Fibroblast of skin of abdomen (primary cell): ENCODE measurements around the gene NDUFS6.
"Not testable (repeated sequence)": the region's sequence is repeated elsewhere in the genome, so short reads cannot be mapped to it uniquely, and the experiment has no call there.

Source experiments
- DNase-seq: peaks from one replicate; pipeline ENCODE4 v3.0.0-alpha.2; 2013

Gene NDUFS6

GRCh38 chr5:1835431-1835830 lies 34.2 kb downstream of the NDUFS6 start:
- DNase-seq = no peak

DNA sequence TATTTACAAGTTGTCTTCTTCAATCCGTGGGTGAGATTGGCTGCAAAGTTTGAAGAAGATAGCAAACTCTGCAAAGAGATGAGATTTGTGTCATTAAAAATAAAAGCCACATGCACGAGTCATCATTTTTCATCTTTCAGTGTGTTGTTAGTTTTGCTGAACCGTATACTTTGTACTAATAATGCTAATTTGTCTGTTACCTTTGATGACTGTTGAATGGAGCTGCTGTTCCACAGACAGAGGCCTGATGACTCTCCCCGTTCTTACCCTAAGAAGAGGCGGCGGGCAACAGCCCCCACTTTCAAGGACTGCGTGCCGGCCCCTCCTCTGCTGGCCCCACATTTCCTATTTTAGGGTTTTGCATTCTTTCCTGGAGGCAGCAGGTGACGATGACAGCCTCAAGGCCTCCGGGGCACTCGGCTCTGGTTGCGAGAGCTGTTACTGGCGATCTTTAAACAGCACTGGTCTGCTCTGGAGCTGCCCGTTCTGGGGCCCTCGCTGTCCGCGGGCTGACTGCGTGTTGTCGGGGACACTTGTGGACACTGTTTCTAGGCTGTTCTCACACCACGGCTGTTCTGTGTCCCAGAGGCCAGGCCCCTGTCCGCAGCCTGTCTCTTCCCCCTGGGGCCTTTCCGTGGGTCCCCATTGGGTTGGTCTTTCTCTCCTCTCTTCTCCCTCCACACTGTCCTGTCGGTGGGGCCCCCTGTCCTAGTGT lies 35.1 kb downstream of the NDUFS6 start:
- DNase-seq = no peak

- no peak for DNase-seq
These were observed 36.0 kb downstream of the NDUFS6 start for GRCh38 chr5:1836891-1837880.

- DNase-seq = no peak
These were observed 36.8 kb downstream of the NDUFS6 start for GRCh38 chr5:1838013-1838412.

GRCh38 chr5:1840071-1840547 lies 38.9 kb downstream of the NDUFS6 start:
- no peak for DNase-seq

DNA sequence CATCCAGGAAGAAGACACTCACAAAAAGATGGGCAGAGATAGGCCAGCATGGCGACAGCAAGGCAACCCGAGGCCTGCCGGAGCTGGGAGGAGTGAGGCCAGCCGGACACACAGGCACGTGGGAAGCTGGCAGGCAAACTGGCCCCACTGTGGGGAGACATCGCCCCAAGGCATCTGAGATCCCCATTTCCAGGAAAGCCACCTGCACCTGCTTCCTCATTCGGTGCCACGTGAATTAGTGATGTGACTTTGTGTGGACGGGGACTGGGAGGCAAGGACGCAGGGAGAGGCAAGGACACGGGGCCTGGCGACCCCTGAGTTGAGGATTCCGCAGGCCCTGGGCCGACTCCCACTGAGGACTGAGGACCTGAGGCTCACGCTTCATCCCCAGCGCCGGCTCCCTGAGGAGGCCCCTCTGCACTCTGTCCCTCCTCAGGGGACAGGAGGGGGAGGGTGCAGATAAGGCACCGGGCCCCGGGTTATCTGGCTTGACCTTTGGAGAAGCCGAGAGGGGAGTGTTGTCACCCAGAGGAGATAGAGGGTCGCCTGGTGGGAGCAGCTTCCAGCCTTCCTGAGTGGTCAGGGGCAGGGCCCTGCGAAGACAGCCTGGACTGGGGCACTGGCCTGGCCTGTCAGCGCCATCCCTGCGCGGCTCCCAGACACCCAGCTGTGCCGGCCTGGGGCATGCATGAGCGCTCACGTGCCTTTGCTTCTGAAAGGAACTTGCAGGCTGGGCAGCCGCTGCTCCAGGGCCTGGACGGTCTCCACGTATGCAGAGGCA lies 39.7 kb downstream of the NDUFS6 start:
- DNase-seq = no peak

GRCh38 chr5:1842004-1842819 lies 41.0 kb downstream of the NDUFS6 start:
- DNase-seq = no peak

DNA sequence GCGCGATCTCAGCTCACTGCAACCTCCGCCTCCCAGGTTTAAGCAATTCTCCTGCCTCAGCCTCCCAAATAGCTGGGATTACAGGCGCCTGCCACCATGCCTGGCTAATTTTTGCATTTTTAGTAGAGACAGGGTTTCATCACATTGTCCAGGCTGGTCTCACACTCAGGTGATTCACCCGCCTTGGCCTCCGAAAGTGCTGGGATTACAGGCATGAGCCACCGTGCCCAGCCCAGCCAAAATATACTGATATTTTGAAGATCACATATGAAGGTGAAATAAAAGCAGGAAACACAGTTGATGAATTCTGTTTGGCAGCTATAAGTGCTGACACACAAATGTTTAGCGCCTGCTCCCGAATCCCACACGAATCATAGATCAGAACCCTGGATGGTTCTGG lies 42.6 kb downstream of the NDUFS6 start:
- DNase-seq = not testable (repeated sequence)

DNA sequence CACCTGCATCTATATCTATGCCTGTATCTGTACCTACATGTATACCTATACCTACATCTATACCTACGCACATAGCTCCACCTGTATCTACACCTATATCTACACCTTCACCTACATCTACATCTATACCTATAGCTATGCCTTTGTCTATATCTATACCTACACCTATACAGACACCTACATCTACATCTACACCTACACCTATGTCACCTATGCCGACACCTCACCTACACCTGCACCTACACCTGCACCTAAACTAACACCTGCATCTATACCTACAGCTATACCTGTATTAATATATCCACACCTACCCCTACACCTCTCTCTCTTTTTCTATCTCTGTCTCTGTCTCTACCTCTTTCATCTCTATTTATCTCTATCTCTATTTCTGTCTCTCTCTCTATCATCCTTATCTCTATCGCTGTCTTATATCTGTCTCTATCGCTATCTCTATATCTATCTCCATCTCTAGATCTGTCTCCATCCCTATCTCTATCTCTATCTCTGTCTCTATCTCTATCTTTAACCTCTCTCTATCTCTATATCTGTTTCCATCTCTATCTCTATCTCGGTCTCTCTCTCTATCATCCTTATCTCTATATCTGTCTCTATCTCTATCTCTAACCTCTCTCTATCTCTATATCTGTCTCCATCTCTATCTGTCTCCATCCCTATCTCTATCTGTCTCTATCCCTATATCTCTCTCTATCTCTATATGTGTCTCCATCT lies 43.7 kb downstream of the NDUFS6 start:
- DNase-seq = no peak

DNA sequence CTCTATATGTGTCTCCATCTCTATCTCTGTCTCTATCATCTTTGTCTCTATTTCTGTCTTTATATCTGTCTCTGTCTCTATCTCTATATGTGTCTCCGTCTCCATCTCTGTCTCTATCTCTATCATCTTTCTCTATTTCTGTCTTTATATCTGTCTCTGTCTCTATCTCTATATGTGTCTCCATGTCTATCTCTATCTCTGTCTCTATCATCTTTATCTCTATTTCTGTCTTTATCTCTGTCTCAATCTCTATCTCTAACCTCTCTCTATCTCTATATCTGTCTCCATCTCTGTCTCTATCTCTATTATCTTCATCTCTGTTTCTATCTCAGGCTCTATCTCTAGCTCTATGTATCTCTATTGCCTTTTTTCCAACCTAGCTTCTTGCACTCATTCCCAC lies 44.5 kb downstream of the NDUFS6 start:
- no peak for DNase-seq

DNA sequence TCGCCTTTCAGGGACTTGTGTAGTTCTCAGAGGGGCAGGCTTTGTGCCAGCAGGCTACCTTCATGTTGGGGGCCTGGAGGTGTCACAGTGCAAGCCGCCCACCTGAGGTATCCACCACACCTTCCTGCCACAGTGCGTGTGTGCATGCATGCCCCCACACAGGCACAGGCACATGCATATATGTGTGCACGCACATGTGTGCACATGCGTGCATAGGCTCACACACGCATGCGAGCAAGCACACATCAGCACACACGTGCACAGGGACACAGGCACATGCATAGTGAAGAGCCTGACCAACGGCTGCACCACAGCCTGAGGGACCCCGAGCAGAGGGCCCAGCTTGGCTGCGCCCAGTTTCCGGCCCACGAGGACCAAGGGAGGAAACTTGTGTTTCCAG lies 45.4 kb downstream of the NDUFS6 start:
- no peak for DNase-seq

- no peak for DNase-seq
These were observed 45.8 kb downstream of the NDUFS6 start for GRCh38 chr5:1847056-1847455.

DNA sequence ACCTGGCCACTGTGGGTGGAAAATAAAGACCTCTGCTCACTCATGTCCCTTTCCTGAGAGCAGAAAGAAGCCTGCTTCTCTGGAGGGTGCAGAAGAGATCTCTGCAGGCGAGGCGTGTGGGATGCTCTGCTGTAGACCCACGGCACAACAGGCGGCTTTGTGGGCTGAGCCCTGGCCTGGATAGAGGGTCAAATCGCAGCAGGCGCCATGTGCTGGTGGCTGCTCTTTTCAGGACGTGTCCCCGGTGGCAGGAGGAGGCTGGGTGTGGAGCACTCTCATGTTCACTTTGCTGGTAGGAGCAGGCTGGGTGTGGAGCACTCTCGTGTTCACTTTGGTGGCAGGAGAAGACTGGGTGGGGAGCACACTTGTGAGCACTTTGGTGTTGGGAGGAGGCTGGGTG lies 46.4 kb downstream of the NDUFS6 start:
- DNase-seq = no peak

GRCh38 chr5:1850324-1851154 lies 49.3 kb downstream of the NDUFS6 start:
- DNase-seq = no peak

DNA sequence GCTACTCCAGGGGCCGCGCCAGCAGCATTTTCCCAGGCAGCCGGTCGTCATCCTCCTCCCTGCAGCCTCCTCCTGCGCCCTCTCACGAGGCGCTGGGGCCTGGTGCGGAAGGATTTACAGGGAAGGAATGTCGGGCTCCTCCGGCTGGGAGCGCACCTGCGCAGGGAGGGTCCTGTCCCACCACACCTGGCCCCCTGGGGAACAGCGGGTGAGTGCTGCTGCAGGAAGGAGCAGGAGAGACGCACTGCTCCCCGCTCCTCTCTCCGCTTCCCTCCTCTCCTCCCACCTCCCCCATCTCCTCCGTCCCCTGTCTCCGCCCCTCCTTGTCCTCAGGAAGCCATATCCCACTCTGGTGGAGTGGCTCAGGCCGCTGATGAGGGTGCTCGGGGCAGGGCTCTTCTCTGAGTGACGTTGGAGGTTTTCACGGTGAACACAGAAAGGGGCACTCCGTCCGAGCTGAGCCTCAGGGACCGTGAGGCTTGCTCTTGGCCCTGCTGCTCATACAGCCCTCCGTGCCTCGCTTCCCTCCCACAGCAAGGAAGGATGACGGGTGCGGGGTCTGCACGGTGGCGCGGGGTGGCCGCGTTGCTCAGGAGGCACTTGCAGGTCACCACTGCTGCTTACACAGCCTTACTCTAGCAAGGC lies 50.2 kb downstream of the NDUFS6 start:
- no peak for DNase-seq

DNA sequence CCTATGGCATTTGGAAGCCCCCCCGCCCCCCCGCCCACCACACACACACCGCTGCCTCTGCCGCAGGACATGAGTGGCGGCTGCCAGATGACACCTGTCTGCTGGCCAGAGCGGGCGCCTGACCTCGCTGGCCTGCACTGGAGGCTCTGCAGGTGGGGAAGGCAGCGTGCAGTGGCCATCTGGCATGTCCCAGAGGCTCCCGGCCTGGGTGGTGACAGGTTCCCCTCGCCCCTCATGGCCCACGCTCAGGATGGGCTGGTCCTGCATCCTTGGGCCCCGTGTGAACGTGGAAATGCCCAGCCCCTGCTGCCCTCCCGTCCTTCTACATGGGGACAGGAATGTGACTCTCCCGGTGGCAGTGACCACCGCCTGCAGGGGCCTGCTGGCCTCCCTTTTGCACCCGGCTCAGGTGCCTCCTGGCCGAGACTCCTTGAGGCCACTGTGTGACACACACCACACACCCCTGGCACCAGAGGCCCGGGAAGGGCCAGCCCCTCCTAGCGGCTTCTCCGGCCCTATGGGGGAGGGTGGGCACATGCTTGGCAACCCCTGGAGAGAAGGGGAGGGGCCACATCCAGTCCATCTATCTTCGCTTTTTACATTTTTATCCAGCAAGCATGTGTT lies 51.2 kb downstream of the NDUFS6 start:
- no peak for DNase-seq

- no peak for DNase-seq
These were observed 52.3 kb downstream of the NDUFS6 start for GRCh38 chr5:1853531-1853930.

DNA sequence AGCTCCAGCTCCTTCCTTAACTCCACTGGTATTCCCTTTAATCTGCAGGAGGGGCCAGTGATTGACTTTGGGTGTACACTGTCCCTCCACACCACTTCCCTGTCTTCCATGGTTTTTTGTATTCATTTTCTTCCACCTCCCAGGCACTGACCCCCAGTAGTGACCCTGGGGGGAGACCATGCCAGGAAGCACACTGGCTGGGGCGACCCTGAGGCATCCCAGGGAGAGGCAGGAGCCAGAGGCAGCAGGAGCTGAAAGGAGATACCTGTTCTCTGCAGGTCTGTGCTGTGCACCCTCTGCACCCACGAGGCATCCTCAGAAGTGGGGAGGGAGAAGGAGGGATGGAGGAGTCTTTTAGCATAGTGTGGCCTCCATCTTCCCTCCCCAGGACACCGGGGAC lies 53.9 kb downstream of the NDUFS6 start:
- no peak for DNase-seq

DNA sequence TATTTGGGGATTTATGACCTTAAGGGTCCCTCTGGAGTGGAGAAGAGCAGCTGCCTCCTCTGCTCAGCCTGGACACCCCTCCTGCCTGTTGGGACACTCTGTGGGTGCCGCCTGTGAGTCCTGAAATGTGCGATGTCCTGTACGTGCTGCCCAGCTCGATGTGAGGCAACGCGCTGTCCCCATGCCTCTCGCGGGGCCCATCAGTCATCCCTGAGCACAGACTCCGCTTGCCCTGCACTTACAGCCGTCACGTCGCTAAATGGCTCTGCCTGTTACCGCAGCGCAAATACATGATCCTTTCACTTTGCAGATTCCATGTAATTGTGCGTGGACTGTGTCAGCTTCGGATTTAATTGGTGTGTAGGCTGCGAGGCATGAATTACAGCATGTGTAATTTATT lies 54.4 kb downstream of the NDUFS6 start:
- no peak for DNase-seq
